Endothelial cell of umbilical vein (primary cell): ENCODE results near the gene OR6N2. TPM values are rescaled to one million over a fixed set of nuclear protein-coding genes. Genes with fewer than 3 reads are reported as not detected.

Experiments
- BruUV-seq: library from RNA; stranded (reverse); fragments of 400-500 nt; replicated peaks from 2 replicates; lab custom pipeline; 2021; lab: Mats Ljungman, UMichigan
- CTCF ChIA-PET: fragments of 300-600, 350-600 bp; sonication (Branson Sonifier 250); formaldehyde crosslinking; loops from one replicate; lab custom pipeline; 2021; ENCODE audit warnings: antibody characterized with exemption, inconsistent platforms; lab: Charles Lee
- POLR2A ChIA-PET: fragments of 300-600, 350-600 bp; sonication (Branson Sonifier 250); formaldehyde crosslinking; loops from one replicate; lab custom pipeline; 2021; ENCODE audit warnings: antibody characterized with exemption, inconsistent platforms; lab: Charles Lee
- DNase-seq: peaks from one replicate; pipeline ENCODE4 v3.0.0-alpha.2; 2011; ENCODE audit warnings: low read depth, low spot score
- FAIRE-seq: peaks from 2 replicates; lab custom pipeline; 2011; peaks lifted over from hg19 to GRCh38; lab: Jason Lieb, UNC
- H2AFZ ChIP-seq: 2 replicates; pipeline ENCODE4 v1.6.0; 2012; ENCODE audit warnings: low read depth, low read length, control low read depth, inconsistent platforms
- H3K27ac ChIP-seq: 2 replicates; pipeline ENCODE4 v1.5.1; 2011; ENCODE audit warnings: low read depth, mild to moderate bottlenecking, control low read depth, low read length, moderate library complexity; ENCODE audit not compliant: insufficient read depth
- H3K27me3 ChIP-seq, 2 experiments: 2 replicates each; pipeline versions ENCODE4 v1.6.0 to v1.6.1; 2011; ENCODE audit warnings: low read length in 2 of 2, mixed read lengths in 1 of 2; ENCODE audit not compliant: control insufficient read depth in 2 of 2, insufficient read depth in 2 of 2
- H3K36me3 ChIP-seq, 2 experiments: 2 replicates in 1 of 2; 3 replicates in 1 of 2; pipeline ENCODE4 v1.5.1; 2011; ENCODE audit warnings: low read length in 2 of 2, mild to moderate bottlenecking in 1 of 2, moderate library complexity in 1 of 2; ENCODE audit not compliant: control insufficient read depth in 2 of 2, insufficient read depth in 2 of 2; ENCODE audit errors: extremely low read depth in 1 of 2
- H3K4me1 ChIP-seq: 3 replicates; pipeline ENCODE4 v1.5.1; 2011; ENCODE audit warnings: mild to moderate bottlenecking, low read length; ENCODE audit not compliant: control insufficient read depth, insufficient read depth; ENCODE audit errors: extremely low read depth
- H3K4me2 ChIP-seq: 2 replicates; pipeline ENCODE4 v1.6.1; 2011; ENCODE audit warnings: low read length, control low read depth, mixed read lengths; ENCODE audit not compliant: insufficient read depth
- H3K4me3 ChIP-seq, 3 experiments: fragments of 200-600 bp in 1 of 3; sonication (generic), shearing (Covaris generic) in 1 of 3; replicated peaks in 1 of 3; 2 replicates each; pipeline ENCODE4 v1.5.1; 2011 to 2016; ENCODE audit warnings: control low read depth in 3 of 3, low read length in 3 of 3, mild to moderate bottlenecking in 2 of 3, inconsistent platforms in 1 of 3, low read depth in 1 of 3, moderate library complexity in 1 of 3; ENCODE audit not compliant: insufficient read depth in 1 of 3
- H3K79me2 ChIP-seq: 2 replicates; pipeline ENCODE4 v1.6.0; 2012; ENCODE audit warnings: low read length, inconsistent platforms; ENCODE audit not compliant: control insufficient read depth, insufficient read depth
- H3K9ac ChIP-seq: replicated peaks from 2 replicates; pipeline ENCODE3; 2011; ENCODE audit warnings: low read length, control low read depth; ENCODE audit not compliant: insufficient read depth; ENCODE audit errors: extremely low read depth
- H3K9me1 ChIP-seq: replicated peaks from 3 replicates; pipeline ENCODE4 v1.6.0; 2011; ENCODE audit warnings: mild to moderate bottlenecking, low read length; ENCODE audit not compliant: control insufficient read depth, insufficient read depth; ENCODE audit errors: extremely low read depth
- H3K9me3 ChIP-seq: replicated peaks from 2 replicates; pipeline ENCODE4 v1.5.1; 2012; ENCODE audit warnings: low read length, inconsistent platforms; ENCODE audit not compliant: control insufficient read depth, insufficient read depth
- H4K20me1 ChIP-seq: replicated peaks from 2 replicates; pipeline ENCODE3; 2011; ENCODE audit warnings: mild to moderate bottlenecking, low read length; ENCODE audit not compliant: control insufficient read depth, insufficient read depth; ENCODE audit errors: extremely low read depth
- EZH2 ChIP-seq: IDR thresholded peaks from 2 replicates; pipeline ENCODE4 v1.6.1; 2012; ENCODE audit warnings: borderline replicate concordance, low read depth, mild to moderate bottlenecking, moderate library complexity, low read length, inconsistent platforms; ENCODE audit not compliant: severe bottlenecking
- FOS ChIP-seq: IDR thresholded peaks from 2 replicates; pipeline ENCODE4 v1.6.1; 2011; ENCODE audit warnings: mild to moderate bottlenecking, low read length, moderate library complexity, borderline replicate concordance; ENCODE audit not compliant: insufficient read depth
- GATA2 ChIP-seq: IDR thresholded peaks from 2 replicates; pipeline ENCODE4 v1.7.0; 2011; ENCODE audit warnings: low read depth, mild to moderate bottlenecking, moderate library complexity, mixed read lengths, low read length; ENCODE audit not compliant: insufficient read length, insufficient read depth
- JUN ChIP-seq: IDR thresholded peaks from 2 replicates; pipeline ENCODE4 v1.6.1; 2011; ENCODE audit warnings: borderline replicate concordance, low read depth; ENCODE audit not compliant: insufficient read length, insufficient read depth
- MAX ChIP-seq: IDR thresholded peaks from 2 replicates; pipeline ENCODE4 v1.6.1; 2011; ENCODE audit not compliant: insufficient read depth, insufficient read length
- MYC ChIP-seq: IDR thresholded peaks from one replicate; pipeline ENCODE4 v1.6.1; 2011; ENCODE audit warnings: mild to moderate bottlenecking, low read depth, low read length
- POLR2A ChIP-seq: IDR thresholded peaks from 2 replicates; pipeline ENCODE4 v1.6.1; 2012; ENCODE audit warnings: low read depth, mild to moderate bottlenecking, control low read depth, low read length
- POLR2AphosphoS5 ChIP-seq: IDR thresholded peaks from 2 replicates; pipeline ENCODE4 v1.6.1; 2012; ENCODE audit warnings: low read depth, mild to moderate bottlenecking, control low read depth, low read length, moderate library complexity; ENCODE audit not compliant: insufficient read depth
- dilution Hi-C: fragments of 300-500 bp; cut with MboI; formaldehyde crosslinking; loops from one replicate; pipeline ENCODE4 v1.15.0; 2019; ENCODE audit warnings: low sequenced_read_pairs; ENCODE audit not compliant: extremely low pct_ligation_motif_present
- intact Hi-C: fragments of 100-400 bp; cut with micrococcal nuclease; formaldehyde crosslinking; loops from one replicate; pipeline ENCODE4 v1.10.0; 2022
- polyA plus RNA-seq, 4 experiments: library from polyadenylated mRNA; depleted of rRNA in 3 of 4; stranded (reverse) in 3 of 4; unstranded in 1 of 4; fragments of >200 nt; gene quantifications; 2 replicates each; pipeline versions ENCODE4 v1.2.1 to v1.2.3, GENCODE V29; 2011 to 2012; ENCODE audit warnings: missing spikeins in 1 of 4
- total RNA-seq: library from RNA; stranded (reverse); gene quantifications from 2 replicates; pipeline ENCODE4 v1.2.3, GENCODE V29; 2021
- TF ChIP-seq, protein P1 (sequence below), 2 donors: IDR thresholded peaks; 1 replicate in 1 of 2; 2 replicates in 1 of 2; pipeline ENCODE4 v1.5.1; 2011; ENCODE audit warnings: low read length in 2 of 2, mild to moderate bottlenecking in 2 of 2, moderate library complexity in 2 of 2, control low read depth in 1 of 2, inconsistent platforms in 1 of 2, low read depth in 1 of 2; ENCODE audit not compliant: insufficient read depth in 1 of 2; ENCODE audit errors: extremely low read depth in 1 of 2

Gene OR6N2
- total and polyA plus RNA-seq, 2 donors (not counting 3 experiments of a cell fraction or from before 2014, with no cell fraction given), result not detected

- Histone ChIP-seq H2AFZ (no peak overlapping the region), H3K9ac (no peak overlapping the region), H4K20me1 (no peaks in the 10 kb centered on the region), H3K27me3 (no peaks in the 10 kb centered on the region), H3K4me3 (no peak overlapping the region), H3K79me2 (no peaks in the 10 kb centered on the region), H3K4me1 (no peaks in the 10 kb centered on the region), H3K4me2 (no peak overlapping the region), H3K27ac (no peak overlapping the region), H3K36me3 (no peaks in the 10 kb centered on the region), H3K9me3 (no peaks in the 10 kb centered on the region), H3K9me1 (no peaks in the 10 kb centered on the region)
- intact Hi-C loops, result no loop called here
- no peak for DNase-seq
- dilution Hi-C loops, result no loop called here
- FAIRE-seq, result no peak
- CTCF ChIA-PET, result interaction anchor here (1.2 kb wide), 1 partner anchor 25 kb away, joined by 3 read pairs; no protein-coding TSS in a partner anchor
- TF ChIP-seq POLR2A (no peak), MYC (no peak), FOS (no peak), JUN (no peak), GATA2 (no peak), MAX (no peak), EZH2 (no peak), POLR2AphosphoS5 (no peak)
- TF ChIP-seq, protein P1, sequence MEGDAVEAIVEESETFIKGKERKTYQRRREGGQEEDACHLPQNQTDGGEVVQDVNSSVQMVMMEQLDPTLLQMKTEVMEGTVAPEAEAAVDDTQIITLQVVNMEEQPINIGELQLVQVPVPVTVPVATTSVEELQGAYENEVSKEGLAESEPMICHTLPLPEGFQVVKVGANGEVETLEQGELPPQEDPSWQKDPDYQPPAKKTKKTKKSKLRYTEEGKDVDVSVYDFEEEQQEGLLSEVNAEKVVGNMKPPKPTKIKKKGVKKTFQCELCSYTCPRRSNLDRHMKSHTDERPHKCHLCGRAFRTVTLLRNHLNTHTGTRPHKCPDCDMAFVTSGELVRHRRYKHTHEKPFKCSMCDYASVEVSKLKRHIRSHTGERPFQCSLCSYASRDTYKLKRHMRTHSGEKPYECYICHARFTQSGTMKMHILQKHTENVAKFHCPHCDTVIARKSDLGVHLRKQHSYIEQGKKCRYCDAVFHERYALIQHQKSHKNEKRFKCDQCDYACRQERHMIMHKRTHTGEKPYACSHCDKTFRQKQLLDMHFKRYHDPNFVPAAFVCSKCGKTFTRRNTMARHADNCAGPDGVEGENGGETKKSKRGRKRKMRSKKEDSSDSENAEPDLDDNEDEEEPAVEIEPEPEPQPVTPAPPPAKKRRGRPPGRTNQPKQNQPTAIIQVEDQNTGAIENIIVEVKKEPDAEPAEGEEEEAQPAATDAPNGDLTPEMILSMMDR (IDR thresholded peaks at IDR 0.05; ENCODE audit: extremely low read depth in 1 of 2, insufficient read depth in 1 of 2, low read depth in 1 of 2, low read length in 2 of 2), result no peak
- no TSS peak for BruUV-seq
- POLR2A ChIA-PET, result no interaction called here
Observed at GRCh38 chr1:158819461-158820443, 38.7 kb upstream of the OR6N2 start.
